K562 (cell line): ENCODE results near the gene MICU1. TPM values are rescaled to one million over a fixed set of nuclear protein-coding genes. Genes with fewer than 3 reads are reported as not detected.
A peak's percentile ranks its signal among the peaks of the same experiment; 100 is the strongest.

Experiments
- ATAC-seq: fragments of 200-7000 bp; cut with Tn5 transposase; 3 replicates; pipeline ENCODE4 v1.9.1; 2020; ENCODE audit warnings: moderate library complexity
- BruUV-seq: library from RNA; stranded (reverse); fragments of 400-500 nt; replicated peaks from 2 replicates; lab custom pipeline; 2021; lab: Mats Ljungman, UMichigan
- CTCF ChIA-PET: fragments of 300-600 bp; formaldehyde crosslinking; extraction: SDS; loops from one replicate; lab custom pipeline; 2021; ENCODE audit warnings: low intra/inter-chr PET ratio; lab: Yijun Ruan, JAX
- POLR2A ChIA-PET: fragments of 300-600, 350-650 bp; sonication (Branson Sonifier 250); formaldehyde crosslinking; extraction: SDS; loops from one replicate; lab custom pipeline; 2021; ENCODE audit warnings: antibody characterized with exemption, inconsistent platforms; lab: Yijun Ruan, JAX
- DNase-seq, 4 experiments: peaks; one replicate each; pipeline versions ENCODE4 v3.0.0 to v3.0.0-alpha.2; 2011 to 2018; ENCODE audit warnings: low spot score in 3 of 4, mixed read lengths in 3 of 4; ENCODE audit errors: extremely low read depth in 1 of 4
- FAIRE-seq: peaks from 2 replicates; lab custom pipeline; 2011; peaks lifted over from hg19 to GRCh38; lab: Jason Lieb, UNC
- H2AFZ ChIP-seq: 2 replicates; pipeline ENCODE4 v1.6.0; 2011; ENCODE audit warnings: low read depth, low read length, control low read depth, inconsistent platforms
- H3K27ac ChIP-seq: fragments of 200-600 bp; 3 replicates; pipeline ENCODE4 v1.8.0; 2011; ENCODE audit warnings: low read depth, mild to moderate bottlenecking, control low read depth, inconsistent platforms, low read length, moderate library complexity, mixed read lengths; ENCODE audit errors: extremely low read depth
- H3K27me3 ChIP-seq, 2 experiments: fragments of 300-600 bp in 1 of 2; 2 replicates in 1 of 2; 3 replicates in 1 of 2; pipeline versions ENCODE4 v1.6.0 to v1.8.0; 2011; ENCODE audit warnings: inconsistent platforms in 2 of 2, low read length in 2 of 2, mild to moderate bottlenecking in 1 of 2, mixed read lengths in 1 of 2, moderate library complexity in 1 of 2; ENCODE audit not compliant: control insufficient read depth in 2 of 2, insufficient read depth in 2 of 2
- H3K36me3 ChIP-seq: fragments of 300-600 bp; 3 replicates; pipeline ENCODE4 v1.8.0; 2011; ENCODE audit warnings: mild to moderate bottlenecking, low read length, inconsistent platforms; ENCODE audit not compliant: control insufficient read depth, insufficient read depth
- H3K4me1 ChIP-seq, 2 experiments: fragments of 200-600 bp in 1 of 2; replicated peaks in 1 of 2; 2 replicates in 1 of 2; 3 replicates in 1 of 2; pipeline versions ENCODE4 v1.5.1 to v1.8.0; 2011; ENCODE audit warnings: inconsistent platforms in 2 of 2, low read length in 2 of 2, mild to moderate bottlenecking in 1 of 2, mixed read lengths in 1 of 2, moderate library complexity in 1 of 2; ENCODE audit not compliant: control insufficient read depth in 2 of 2, insufficient read depth in 2 of 2
- H3K4me2 ChIP-seq: 2 replicates; pipeline ENCODE4 v1.6.1; 2011; ENCODE audit warnings: low read length, control low read depth, inconsistent platforms, mixed read lengths; ENCODE audit not compliant: insufficient read depth
- H3K4me3 ChIP-seq: fragments of 200-600 bp; sonication (generic), shearing (Covaris generic); 2 replicates; pipeline ENCODE4 v1.5.1; 2016; ENCODE audit warnings: control low read depth, inconsistent platforms
- H3K79me2 ChIP-seq: fragments of 200-600 bp; 3 replicates; pipeline ENCODE4 v1.8.0; 2011; ENCODE audit warnings: low read length, inconsistent platforms; ENCODE audit not compliant: control insufficient read depth, insufficient read depth
- H3K9ac ChIP-seq, 2 experiments: 2 replicates each; pipeline versions ENCODE4 v1.6.0 to v1.6.1; 2011; ENCODE audit warnings: low read depth in 2 of 2, low read length in 2 of 2, control low read depth in 1 of 2, inconsistent platforms in 1 of 2, mild to moderate bottlenecking in 1 of 2, mixed read lengths in 1 of 2; ENCODE audit not compliant: insufficient read depth in 1 of 2
- H3K9me1 ChIP-seq: one replicate; pipeline ENCODE4 v1.6.0; 2011; ENCODE audit warnings: inconsistent platforms, mild to moderate bottlenecking, low read length, moderate library complexity; ENCODE audit not compliant: control insufficient read depth, insufficient read depth
- H3K9me3 ChIP-seq: replicated peaks from 2 replicates; pipeline ENCODE4 v1.5.1; 2011; ENCODE audit warnings: low read depth, low read length, inconsistent platforms; ENCODE audit not compliant: control insufficient read depth, insufficient read depth
- H4K20me1 ChIP-seq: replicated peaks from 2 replicates; pipeline ENCODE4 v1.6.1; 2011; ENCODE audit warnings: low read length, inconsistent platforms, mixed read lengths; ENCODE audit not compliant: control insufficient read depth, insufficient read depth
- ARID4B ChIP-seq: sonication (generic); formaldehyde crosslinking; IDR thresholded peaks from 2 replicates; pipeline ENCODE4 v1.8.0; 2022; ENCODE audit warnings: mild to moderate bottlenecking, missing genetic modification reagents
- BRCA1 ChIP-seq, 2 experiments: fragments of 450-650 bp in 1 of 2; sonication (generic) in 1 of 2; formaldehyde crosslinking in 1 of 2; IDR thresholded peaks; 2 replicates each; pipeline versions ENCODE4 v1.5.0 to v1.6.1; 2017 to 2020; ENCODE audit warnings: mild to moderate bottlenecking in 1 of 2, missing genetic modification reagents in 1 of 2
- CBFB ChIP-seq: sonication (generic); formaldehyde crosslinking; IDR thresholded peaks from 2 replicates; pipeline ENCODE4 v1.4.0; 2020; ENCODE audit warnings: mild to moderate bottlenecking, missing genetic modification reagents
- FOXJ3 ChIP-seq: sonication (generic); formaldehyde crosslinking; IDR thresholded peaks from 2 replicates; pipeline ENCODE4 v1.4.0; 2020; ENCODE audit warnings: mild to moderate bottlenecking, missing genetic modification reagents
- HSF4 ChIP-seq: fragments of 250-450 bp; sonication (Bioruptor Pico); IDR thresholded peaks from 2 replicates; pipeline ENCODE4 v2.1.2; 2022; ENCODE audit warnings: mild to moderate bottlenecking, moderate library complexity, borderline replicate concordance
- KLF1 ChIP-seq: fragments of 450-650 bp; IDR thresholded peaks from 2 replicates; pipeline ENCODE4 v1.6.1; 2016; ENCODE audit warnings: missing genetic modification characterization, missing compliant biosample characterization
- NR2C2 ChIP-seq, 2 experiments: fragments of 200-800 bp in 1 of 2; sonication (Bioruptor generic) in 1 of 2; sonication (generic) in 1 of 2; formaldehyde crosslinking in 1 of 2; IDR thresholded peaks; 2 replicates each; pipeline versions ENCODE4 v1.6.1 to v1.8.0; 2016 to 2022; ENCODE audit warnings: mild to moderate bottlenecking in 1 of 2, missing compliant biosample characterization in 1 of 2, missing genetic modification characterization in 1 of 2, missing genetic modification reagents in 1 of 2
- POLR2G ChIP-seq: fragments of 200-400 bp; formaldehyde crosslinking; IDR thresholded peaks from 2 replicates; pipeline ENCODE4 v1.6.1; 2017; ENCODE audit warnings: low read depth, mild to moderate bottlenecking, antibody characterized with exemption, low read length, moderate library complexity
- RBFOX2 ChIP-seq: fragments of 200-400 bp; formaldehyde crosslinking; IDR thresholded peaks from 2 replicates; pipeline ENCODE4 v1.6.1; 2017; ENCODE audit warnings: low read depth, mild to moderate bottlenecking, low read length, moderate library complexity
- SMAD3 ChIP-seq: fragments of 450-650 bp; formaldehyde crosslinking; conservative IDR thresholded peaks from 2 replicates; pipeline ENCODE4 v1.4.0; 2020; ENCODE audit warnings: mild to moderate bottlenecking
- SRSF3 ChIP-seq: fragments of 200-400 bp; formaldehyde crosslinking; IDR thresholded peaks from 2 replicates; pipeline ENCODE4 v1.6.1; 2016; ENCODE audit warnings: mild to moderate bottlenecking, low read length, moderate library complexity; ENCODE audit not compliant: insufficient read depth
- TBP ChIP-seq: optimal IDR thresholded peaks from 2 replicates; pipeline ENCODE3; 2011; ENCODE audit warnings: low read depth, low read length, improper control_type of control experiment
- ZNF408 ChIP-seq: fragments of 250-450 bp; sonication (Bioruptor Pico); IDR thresholded peaks from 2 replicates; pipeline ENCODE4 v1.4.0; 2020; ENCODE audit warnings: low read depth, mild to moderate bottlenecking, moderate library complexity
- ZNF41 ChIP-seq: fragments of 250-450 bp; sonication (Bioruptor Pico); conservative IDR thresholded peaks from 2 replicates; pipeline ENCODE4 v1.4.0; 2020; ENCODE audit warnings: mild to moderate bottlenecking
- WGBS: fragments of 100-300 bp; shearing (Covaris generic); methylation state at CpG from one replicate; pipeline ENCODE4 v1.1.6; 2016; ENCODE audit warnings: low coverage, mixed read lengths; ENCODE audit not compliant: insufficient coverage; ENCODE audit errors: missing lambda C conversion rate; 5-methylcytosine and 5-hydroxymethylcytosine counted together
- in situ Hi-C: fragments of 300-500 bp; cut with MboI; formaldehyde crosslinking; loops from 4 replicates; pipeline ENCODE4 v1.15.0; 2018; ENCODE audit warnings: inconsistent platforms, mixed read lengths
- intact Hi-C: fragments of 100-400 bp; cut with micrococcal nuclease; formaldehyde crosslinking; loops from 2 replicates; pipeline ENCODE4 v1.14.2; 2022
- polyA plus RNA-seq, 8 experiments: library from polyadenylated mRNA; depleted of rRNA in 4 of 8; stranded (reverse) in 5 of 8; unstranded in 3 of 8; fragments of >200 nt; fragmentation: Nextera tagmentation in 2 of 8; fragmentation: Illumina TruSeq in 1 of 8; extraction: Ambion mirVana in 2 of 8; extraction: Trizol in 1 of 8; gene quantifications; 2 replicates each; pipeline versions ENCODE4 v1.2.1 to v1.2.3, GENCODE V29; 2011 to 2014; ENCODE audit warnings: inconsistent platforms in 1 of 8, missing spikeins in 1 of 8
- total RNA-seq, 7 experiments: library from RNA; depleted of rRNA in 6 of 7; stranded (reverse); fragments of >200 nt in 6 of 7; fragmentation: Illumina TruSeq in 2 of 7; extraction: Trizol in 2 of 7; gene quantifications; 2 replicates each; pipeline versions ENCODE4 v1.2.1 to v1.2.3, GENCODE V29; 2011 to 2021; ENCODE audit warnings: low replicate concordance in 1 of 7

MICU1 gene
- total and polyA plus RNA-seq, 9 of the 15 experiments (the other 6 are each of a cell fraction or from before 2014, with no cell fraction given): 29.3 to 76.8 (median 48.4) TPM

DNA sequence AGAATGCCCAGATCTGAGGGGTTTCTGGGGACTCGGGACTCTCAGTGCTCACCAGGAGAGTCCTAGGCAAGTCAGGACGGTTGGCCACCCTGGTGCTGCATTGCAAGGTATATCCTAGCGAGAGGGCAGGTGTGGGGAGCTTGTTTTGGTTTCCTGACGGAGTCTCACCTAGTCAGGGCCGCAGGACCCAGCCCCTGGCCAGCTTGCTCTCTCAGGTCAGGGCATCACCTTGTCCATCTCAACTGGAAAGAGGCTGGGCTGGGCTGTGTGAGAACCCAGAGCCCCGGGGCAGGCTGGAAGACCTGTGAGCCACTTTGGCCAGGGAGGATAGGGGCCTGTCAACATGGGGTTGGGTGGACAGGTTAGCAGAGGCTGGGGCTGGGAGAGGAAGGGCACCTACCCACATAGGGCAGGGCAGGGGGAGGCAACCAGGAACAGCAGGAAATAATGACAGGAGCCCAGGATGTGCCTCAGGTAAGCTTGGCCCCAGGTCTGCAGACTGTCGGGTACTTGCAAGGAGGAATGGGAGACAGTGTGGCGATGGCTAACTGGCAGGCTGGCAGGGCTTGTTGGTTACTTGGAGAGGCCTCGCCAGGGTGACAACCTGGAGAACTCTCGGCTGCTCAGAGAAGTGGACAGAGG is 302.6 kb downstream of the MICU1 start:
- no peaks in the 10 kb centered on the region for H3K36me3 ChIP-seq
- TF ChIP-seq KLF1 (tag) (0 out of 2 replicates have a peak, but pooled peaks have one; percentile 13), ZNF41 (no peak), RBFOX2 (peak; percentile 52; the same call in 1 of the 2 replicates), SRSF3 (0 out of 2 replicates have a peak, but pooled peaks have one; percentile 11), CBFB (0 out of 2 replicates have a peak, but pooled peaks have one; percentile 8), HSF4 (CRISPR knock-in tag) (0 out of 2 replicates have a peak, but pooled peaks have one; percentile 31), ZNF408 (CRISPR knock-in tag) (no peak), NR2C2 (CRISPR knock-in tag; IDR thresholded peaks at IDR 0.05) (0 out of 2 replicates have a peak, but pooled peaks have one; percentile 57), NR2C2 (tag; IDR thresholded peaks at IDR 0.05) (no peak), POLR2G (peak; percentile 36; the same call in 1 of the 2 replicates), BRCA1 (IDR thresholded peaks at IDR 0.05) (no peak), BRCA1 (CRISPR knock-in tag; IDR thresholded peaks at IDR 0.05) (peak; percentile 72; the same call in 1 of the 2 replicates), TBP (no peak), SMAD3 (0 out of 2 replicates have a peak, but pooled peaks have one; percentile 14), ARID4B (CRISPR knock-in tag) (0 out of 2 replicates have a peak, but pooled peaks have one; percentile 26), FOXJ3 (no peak)
- peak overlapping the region; percentile 81 to 93; a peak in 3 of 4 replicates for H3K9ac ChIP-seq
- no peaks in the 10 kb centered on the region for H3K27me3 ChIP-seq
- CTCF ChIA-PET: interaction anchor here (0.5 to 0.6 kb wide), 2 partner anchors 123 to 398 kb away, joined by 4 to 7 read pairs; no protein-coding TSS in a partner anchor
- FAIRE-seq (no peak), ATAC-seq (no peak), DNase-seq (no peak)
- H3K4me1 ChIP-seq: peaks cover 49 to 64% of the 10 kb centered on the region in 2 experiments
- POLR2A ChIA-PET: interaction anchor here (0.6 to 9.2 kb wide), 9 partner anchors 18 to 582 kb away, joined by 3 to 267 read pairs (median 4); partner anchors contain the start of gene DDIT4
- in situ Hi-C loops: loop anchor here (5.0 kb wide), 1 partner anchor 46 kb away; no protein-coding TSS in a partner anchor
- no peaks in the 10 kb centered on the region for H4K20me1 ChIP-seq
- no peak overlapping the region for H3K4me2 ChIP-seq
- H3K79me2 ChIP-seq: no peaks in the 10 kb centered on the region
- 89% methylated on average over 10 of the region's 10 CpGs for WGBS
- no peak overlapping the region; the same call in 1 of the 2 replicates for H2AFZ ChIP-seq
- no peak overlapping the region for H3K4me3 ChIP-seq
- intact Hi-C loops: no loop called here
- H3K9me3 ChIP-seq: no peaks in the 10 kb centered on the region
- H3K27ac ChIP-seq: peak overlapping the region; percentile 97
- H3K9me1 ChIP-seq: peaks cover 8% of the 10 kb centered on the region
- no TSS peak for BruUV-seq
